ENCODE measurements around the gene MAGEH1. TPM values are rescaled to one million over a fixed set of nuclear protein-coding genes. Genes with fewer than 3 reads are reported as not detected.

The MAGEH1 gene
- total and polyA plus RNA-seq, 2 of the 4 experiments (the other 2 are of a cell fraction), result 22.4 to 29.2 TPM

- Histone ChIP-seq H3K79me1 (ENCODE audit: low read depth in 1 of 2, low read length in 2 of 2) (peaks cover 3 to 5% of the 10 kb centered on the region in 2 experiments; a peak in 2 of 4 replicates), H3K23ac (ENCODE audit: low read depth, low read length) (no peak overlapping the region), H3K9me3 (ENCODE audit: control insufficient read depth, insufficient read depth, low read length) (no peaks in the 10 kb centered on the region), H2BK15ac (ENCODE audit: low read depth, low read length) (no peak overlapping the region), H2AK5ac (ENCODE audit: low read depth, low read length) (no peak overlapping the region), H3K9ac (ENCODE audit: low read depth, low read length) (no peak overlapping the region), H3K27ac (ENCODE audit: insufficient read depth, low read length) (no peak overlapping the region), H4K8ac (ENCODE audit: low read depth in 2 of 2, low read length in 2 of 2) (no peak overlapping the region), H2AFZ (replicated peaks; ENCODE audit: low read length, poor library complexity) (no peak overlapping the region), H3K4me3 (ENCODE audit: insufficient read depth, low read depth, low read length) (no peak overlapping the region), H3K27me3 (ENCODE audit: control insufficient read depth, insufficient read depth, low read length) (no peaks in the 10 kb centered on the region), H3K9me1 (ENCODE audit: insufficient read depth, low read length) (no peaks in the 10 kb centered on the region), H3K56ac (ENCODE audit: extremely low read depth, insufficient read depth, low read length) (no peak overlapping the region), H2BK20ac (ENCODE audit: low read depth, low read length) (no peak overlapping the region), H3K14ac (replicated peaks; ENCODE audit: low read depth, low read length) (no peak overlapping the region), H3K18ac (ENCODE audit: low read depth, low read length) (no peak overlapping the region), H3K4me2 (ENCODE audit: low read depth, low read length) (no peak overlapping the region), H4K20me1 (ENCODE audit: insufficient read depth, low read length) (no peaks in the 10 kb centered on the region), H3K4me1 (ENCODE audit: control insufficient read depth, insufficient read depth, low read length) (no peaks in the 10 kb centered on the region), H3K36me3 (ENCODE audit: control insufficient read depth, insufficient read depth, low read length) (no peaks in the 10 kb centered on the region), H2BK5ac (ENCODE audit: low read depth, low read length, poor library complexity, severe bottlenecking) (no peak overlapping the region), H2BK120ac (ENCODE audit: low read depth, low read length) (no peak overlapping the region), H2AK9ac (replicated peaks; ENCODE audit: low read depth, low read length, poor library complexity) (no peak overlapping the region), H4K91ac (ENCODE audit: insufficient read depth, low read depth, low read length) (no peak overlapping the region), H3K4ac (ENCODE audit: low read depth, low read length) (no peak overlapping the region), H4K5ac (ENCODE audit: low read depth, low read length) (no peak overlapping the region)
- in situ Hi-C loops (cut with MboI; ENCODE audit: low sequenced_read_pairs), result no loop called here
- ATAC-seq (ENCODE audit: low read depth) (no peak), DNase-seq (peak; percentile 12)
- CTCF ChIA-PET, result no interaction called here
- no TSS peak for BruUV-seq (replicated peaks)
- POLR2A ChIA-PET (ENCODE audit: unreplicated experiment), result no interaction called here
- WGBS, 2 experiments (ENCODE audit: extremely low coverage in 2 of 2, insufficient read length in 1 of 2), result no CpG with 5 or more reads among the region's 5 CpGs
- dilution Hi-C loops (cut with HindIII; ENCODE audit: low sequenced_read_pairs, unreplicated experiment), result no loop called here
- no peak for TF ChIP-seq BHLHE40 (IDR thresholded peaks at IDR 0.05; ENCODE audit: low read depth, low read length)
- no peak for TF ChIP-seq FOS (IDR thresholded peaks at IDR 0.05; ENCODE audit: low read depth, low read length)
- TF ChIP-seq SMC3 (IDR thresholded peaks at IDR 0.05; ENCODE audit: low read depth, low read length), result no peak
- TF ChIP-seq NFE2L2 (IDR thresholded peaks at IDR 0.05; ENCODE audit: low read depth, low read length), result no peak
- peak; percentile 27; the same call in 1 of the 2 replicates for TF ChIP-seq RAD21 (IDR thresholded peaks at IDR 0.05; ENCODE audit: low read length)
- no peak for TF ChIP-seq RFX5 (IDR thresholded peaks at IDR 0.05; ENCODE audit: low read depth, low read length)
- no peak for TF ChIP-seq CEBPB (IDR thresholded peaks at IDR 0.05; ENCODE audit: low read depth, low read length)
- TF ChIP-seq MXI1 (IDR thresholded peaks at IDR 0.05; ENCODE audit: borderline replicate concordance, low read depth, low read length), result no peak
- TF ChIP-seq, protein P1, sequence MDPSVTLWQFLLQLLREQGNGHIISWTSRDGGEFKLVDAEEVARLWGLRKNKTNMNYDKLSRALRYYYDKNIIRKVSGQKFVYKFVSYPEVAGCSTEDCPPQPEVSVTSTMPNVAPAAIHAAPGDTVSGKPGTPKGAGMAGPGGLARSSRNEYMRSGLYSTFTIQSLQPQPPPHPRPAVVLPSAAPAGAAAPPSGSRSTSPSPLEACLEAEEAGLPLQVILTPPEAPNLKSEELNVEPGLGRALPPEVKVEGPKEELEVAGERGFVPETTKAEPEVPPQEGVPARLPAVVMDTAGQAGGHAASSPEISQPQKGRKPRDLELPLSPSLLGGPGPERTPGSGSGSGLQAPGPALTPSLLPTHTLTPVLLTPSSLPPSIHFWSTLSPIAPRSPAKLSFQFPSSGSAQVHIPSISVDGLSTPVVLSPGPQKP (IDR thresholded peaks at IDR 0.05; ENCODE audit: borderline replicate concordance, low read depth, low read length), result no peak
- TF ChIP-seq CHD1 (IDR thresholded peaks at IDR 0.05; ENCODE audit: low read depth, low read length), result no peak
- TF ChIP-seq, protein P2, sequence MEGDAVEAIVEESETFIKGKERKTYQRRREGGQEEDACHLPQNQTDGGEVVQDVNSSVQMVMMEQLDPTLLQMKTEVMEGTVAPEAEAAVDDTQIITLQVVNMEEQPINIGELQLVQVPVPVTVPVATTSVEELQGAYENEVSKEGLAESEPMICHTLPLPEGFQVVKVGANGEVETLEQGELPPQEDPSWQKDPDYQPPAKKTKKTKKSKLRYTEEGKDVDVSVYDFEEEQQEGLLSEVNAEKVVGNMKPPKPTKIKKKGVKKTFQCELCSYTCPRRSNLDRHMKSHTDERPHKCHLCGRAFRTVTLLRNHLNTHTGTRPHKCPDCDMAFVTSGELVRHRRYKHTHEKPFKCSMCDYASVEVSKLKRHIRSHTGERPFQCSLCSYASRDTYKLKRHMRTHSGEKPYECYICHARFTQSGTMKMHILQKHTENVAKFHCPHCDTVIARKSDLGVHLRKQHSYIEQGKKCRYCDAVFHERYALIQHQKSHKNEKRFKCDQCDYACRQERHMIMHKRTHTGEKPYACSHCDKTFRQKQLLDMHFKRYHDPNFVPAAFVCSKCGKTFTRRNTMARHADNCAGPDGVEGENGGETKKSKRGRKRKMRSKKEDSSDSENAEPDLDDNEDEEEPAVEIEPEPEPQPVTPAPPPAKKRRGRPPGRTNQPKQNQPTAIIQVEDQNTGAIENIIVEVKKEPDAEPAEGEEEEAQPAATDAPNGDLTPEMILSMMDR (conservative IDR thresholded peaks at IDR 0.05; ENCODE audit: low read depth, low read length), result peak; percentile 31; the same call in 1 of the 2 replicates
- no peak for TF ChIP-seq MAFK (IDR thresholded peaks at IDR 0.05; ENCODE audit: low read depth, low read length)
- no peak for TF ChIP-seq MAZ (IDR thresholded peaks at IDR 0.05; ENCODE audit: borderline replicate concordance, low read depth, low read length)
- TF ChIP-seq POLR2A (IDR thresholded peaks at IDR 0.05; ENCODE audit: low read depth, low read length), result no peak
- TF ChIP-seq, protein P3, sequence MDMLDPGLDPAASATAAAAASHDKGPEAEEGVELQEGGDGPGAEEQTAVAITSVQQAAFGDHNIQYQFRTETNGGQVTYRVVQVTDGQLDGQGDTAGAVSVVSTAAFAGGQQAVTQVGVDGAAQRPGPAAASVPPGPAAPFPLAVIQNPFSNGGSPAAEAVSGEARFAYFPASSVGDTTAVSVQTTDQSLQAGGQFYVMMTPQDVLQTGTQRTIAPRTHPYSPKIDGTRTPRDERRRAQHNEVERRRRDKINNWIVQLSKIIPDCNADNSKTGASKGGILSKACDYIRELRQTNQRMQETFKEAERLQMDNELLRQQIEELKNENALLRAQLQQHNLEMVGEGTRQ (IDR thresholded peaks at IDR 0.05; ENCODE audit: low read depth, low read length), result no peak
- no peak for TF ChIP-seq RCOR1 (IDR thresholded peaks at IDR 0.05; ENCODE audit: insufficient replicate concordance, low read length)
- intact Hi-C loops (cut with micrococcal nuclease), result no loop called here
Measured at GRCh38 chrX:55450259-55450658, 1.7 kb upstream of the MAGEH1 start.
